ENCODE data around the gene ENPP7. TPM values are rescaled to one million over a fixed set of nuclear protein-coding genes. Genes with fewer than 3 reads are reported as not detected.
"Not testable (repeated sequence)": the region's sequence is repeated elsewhere in the genome, so short reads cannot be mapped to it uniquely, and the experiment has no call there.

ENPP7 gene
- total RNA-seq, 1 experiment from 2014 or later = not detected

DNA sequence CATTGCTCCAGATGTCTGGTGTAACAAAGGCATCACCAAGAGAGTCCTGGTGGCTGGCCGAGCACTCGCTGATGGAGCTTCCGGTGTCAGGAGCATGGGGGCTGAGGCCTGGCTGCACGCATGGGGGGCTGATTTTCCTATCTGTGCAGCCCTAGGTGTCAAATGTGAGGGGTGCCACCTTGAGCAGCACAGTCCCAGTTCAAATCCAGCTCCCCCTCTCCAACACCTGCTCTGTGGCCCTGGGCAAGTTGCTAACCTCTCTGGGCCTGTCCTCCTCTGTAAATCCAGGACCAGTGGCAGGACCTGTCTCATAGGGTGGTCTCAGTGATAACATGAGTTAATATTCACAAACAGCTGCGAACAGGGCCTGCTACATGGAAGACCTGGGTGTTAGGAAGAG is 12.9 kb downstream of the ENPP7 start:
- no peak for DNase-seq (ENCODE audit: low spot score)
- in situ Hi-C loops (cut with HindIII; ENCODE audit: low sequenced_read_pairs) = loop anchor here (10.0 kb wide), 1 partner anchor 51 kb away; the partner anchor contains the start of gene CBX8

DNA sequence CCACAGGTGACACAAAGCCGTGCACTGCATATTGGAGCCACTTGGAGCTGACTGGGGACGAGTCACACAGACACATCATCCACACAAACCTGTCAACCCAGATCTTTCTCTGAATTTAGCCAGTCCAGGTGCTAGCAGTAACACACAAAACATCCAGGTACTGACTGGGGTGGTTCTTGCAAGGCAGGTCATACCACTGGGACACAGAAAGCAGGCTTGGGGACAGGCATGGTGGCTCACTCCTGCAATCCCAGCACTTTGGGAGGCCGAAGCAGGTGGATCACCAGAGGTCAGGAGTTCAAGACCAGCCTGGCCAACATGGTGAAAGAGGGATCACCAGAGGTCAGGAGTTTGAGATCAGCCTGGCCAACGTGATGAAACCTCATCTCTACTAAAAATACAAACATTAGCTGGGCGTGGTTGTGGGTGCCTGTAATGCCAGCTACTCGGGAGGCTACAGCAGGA is 14.9 kb downstream of the ENPP7 start:
- in situ Hi-C loops (cut with HindIII; ENCODE audit: low sequenced_read_pairs) = loop anchor here (10.0 kb wide), 1 partner anchor 49 kb away; the partner anchor contains the start of gene CBX8

DNA sequence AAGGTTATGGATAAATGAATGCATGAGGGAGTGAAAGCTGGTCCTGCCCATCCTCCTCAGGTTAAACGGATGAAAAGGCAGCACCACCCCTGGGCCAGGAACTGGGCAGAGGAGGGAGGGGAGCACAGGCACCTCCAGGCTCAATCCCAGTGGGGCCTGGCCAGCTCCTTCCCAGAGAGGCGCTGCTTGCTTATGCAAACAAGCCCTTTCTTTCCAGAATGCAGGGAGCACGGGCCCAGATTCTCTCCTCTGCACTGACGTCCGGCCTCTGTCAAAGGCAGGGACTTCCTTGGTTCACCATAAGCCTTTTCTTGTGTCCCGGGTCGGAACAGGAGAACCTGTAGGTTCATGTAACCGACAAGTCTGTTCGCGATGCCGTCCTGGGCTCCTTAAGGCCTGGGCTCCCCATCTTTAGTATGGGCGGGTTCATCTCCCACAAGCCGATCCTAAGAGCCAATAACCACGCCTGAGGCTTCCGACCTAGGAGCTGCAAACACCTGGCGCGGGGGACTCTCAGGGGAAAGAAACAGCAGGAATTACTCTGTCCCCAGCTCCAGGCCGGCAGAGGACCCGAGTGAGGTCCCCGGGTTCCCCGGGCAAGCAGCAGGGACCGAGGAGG is 16.3 kb downstream of the ENPP7 start:
- DNase-seq (ENCODE audit: low spot score) = no peak

More for the DNA sequence above, 14.9 kb downstream of the ENPP7 start:
- DNase-seq (ENCODE audit: low spot score) = no peak

DNA sequence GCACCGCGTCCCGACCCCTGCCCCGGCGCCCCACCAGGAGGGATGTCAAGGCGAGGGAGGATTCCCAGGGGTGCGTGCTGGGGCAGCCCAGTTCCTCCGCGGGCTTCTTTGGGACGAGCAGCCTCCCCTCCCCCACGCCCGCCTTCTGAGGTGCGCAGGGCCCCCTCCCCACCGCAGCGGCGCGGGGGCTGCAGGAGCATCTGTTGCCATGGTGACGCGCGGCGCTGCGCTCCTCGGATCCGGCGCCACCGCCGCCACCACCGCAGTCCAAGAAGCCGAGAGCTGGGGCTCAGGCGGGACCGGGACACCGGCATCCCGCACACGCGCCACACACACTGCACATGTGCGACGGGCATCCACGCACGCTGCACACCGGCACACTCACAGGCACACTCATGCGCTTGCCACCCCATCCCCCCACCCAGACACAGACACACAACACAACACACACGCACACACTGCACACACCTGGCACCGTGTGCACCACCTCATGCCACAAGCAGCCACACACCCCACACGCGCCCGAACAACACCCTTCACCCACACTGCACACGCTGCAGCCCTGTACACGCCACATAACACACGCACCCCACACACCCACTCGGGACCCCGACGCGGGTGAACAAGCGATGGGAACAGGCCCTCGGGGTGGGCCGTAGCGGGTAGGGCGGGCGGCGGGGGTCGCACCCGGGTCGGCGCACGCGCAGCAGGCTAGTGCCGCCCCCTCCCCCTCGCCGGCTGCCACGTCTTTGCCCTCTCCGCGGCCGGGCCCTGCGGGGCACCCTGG is 17.0 kb downstream of the ENPP7 start:
- in situ Hi-C loops (cut with HindIII; ENCODE audit: low sequenced_read_pairs) = loop anchor here (10.0 kb wide), 1 partner anchor 47 kb away; the partner anchor contains the start of gene CBX8
- no peak for DNase-seq (ENCODE audit: low spot score)

More for the DNA sequence above, 16.3 kb downstream of the ENPP7 start:
- in situ Hi-C loops (cut with HindIII; ENCODE audit: low sequenced_read_pairs) = loop anchor here (10.0 kb wide), 1 partner anchor 48 kb away; the partner anchor contains the start of gene CBX8

DNA sequence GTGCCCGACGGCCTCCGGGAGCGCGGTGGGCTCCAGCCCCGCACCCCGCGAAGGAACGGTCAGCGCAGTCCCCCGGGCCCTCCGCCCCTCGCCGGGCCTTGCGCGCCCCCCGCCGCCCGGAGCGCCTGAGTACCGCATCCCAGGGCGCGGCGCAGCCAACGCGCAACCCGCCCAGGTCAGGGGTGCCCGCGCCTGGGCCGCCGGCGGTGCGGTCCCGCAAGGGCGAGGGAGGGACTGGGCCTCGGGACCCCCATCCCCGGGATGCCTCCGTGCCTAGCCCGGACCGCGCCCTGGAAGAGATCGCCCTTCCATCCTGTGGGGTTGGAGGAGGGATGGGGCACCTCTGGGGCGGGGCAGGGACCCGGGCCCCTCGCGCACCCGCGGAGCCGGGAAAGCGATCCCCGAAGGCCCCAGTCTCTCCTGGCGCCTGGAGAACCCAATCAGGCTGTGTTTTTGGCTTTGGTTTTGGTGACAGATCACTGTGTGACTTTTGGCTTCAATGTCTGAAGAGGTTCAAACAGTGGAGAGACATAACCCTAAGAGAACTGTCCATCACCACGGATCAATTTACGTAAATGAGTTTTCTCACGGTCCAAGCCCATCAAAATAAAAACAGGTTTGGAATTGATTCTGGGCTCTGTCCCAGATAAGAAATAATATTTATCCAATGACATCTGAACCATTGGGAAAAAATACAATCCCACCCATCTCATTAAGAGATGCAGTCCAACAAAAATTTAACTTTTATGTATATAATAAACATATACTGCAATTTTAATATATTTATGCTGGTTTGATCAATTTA is 17.8 kb downstream of the ENPP7 start:
- DNase-seq (ENCODE audit: low spot score) = no peak
- in situ Hi-C loops (cut with HindIII; ENCODE audit: low sequenced_read_pairs) = loop anchor here (10.0 kb wide), 1 partner anchor 46 kb away; the partner anchor contains the start of gene CBX8

DNA sequence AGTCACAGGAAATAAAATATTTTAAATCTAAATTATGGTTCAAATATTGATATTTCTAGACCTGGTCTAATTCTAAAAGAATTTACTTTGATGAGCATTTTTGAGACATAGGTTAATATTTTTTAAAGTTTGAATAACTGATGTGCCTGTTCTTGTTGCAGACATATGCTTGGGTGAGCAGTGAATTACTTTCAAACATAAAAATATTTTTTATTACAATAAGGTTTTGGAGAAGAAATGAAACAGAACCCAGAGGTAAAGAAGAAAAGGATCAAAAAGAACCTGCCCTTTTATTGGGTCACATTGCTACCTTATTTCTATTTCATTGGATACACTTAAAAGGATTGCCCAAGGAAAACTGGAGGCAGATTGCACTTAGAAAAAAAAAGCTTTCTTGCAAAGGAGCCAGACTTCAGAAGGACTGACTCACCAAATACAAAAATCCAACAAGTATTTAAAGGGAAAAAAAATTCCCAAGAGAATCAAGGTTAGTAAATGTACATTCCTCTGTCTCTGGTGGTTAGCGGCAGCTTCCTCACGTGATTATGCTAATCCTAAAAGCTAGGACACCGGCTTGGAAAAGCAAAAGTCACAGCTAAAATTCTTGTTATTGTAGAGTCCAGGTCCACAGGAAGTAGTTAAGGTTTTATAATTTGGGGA is 18.5 kb downstream of the ENPP7 start:
- in situ Hi-C loops (cut with HindIII; ENCODE audit: low sequenced_read_pairs) = loop anchor here (10.0 kb wide), 1 partner anchor 46 kb away; the partner anchor contains the start of gene CBX8
- no peak for DNase-seq (ENCODE audit: low spot score)

DNA sequence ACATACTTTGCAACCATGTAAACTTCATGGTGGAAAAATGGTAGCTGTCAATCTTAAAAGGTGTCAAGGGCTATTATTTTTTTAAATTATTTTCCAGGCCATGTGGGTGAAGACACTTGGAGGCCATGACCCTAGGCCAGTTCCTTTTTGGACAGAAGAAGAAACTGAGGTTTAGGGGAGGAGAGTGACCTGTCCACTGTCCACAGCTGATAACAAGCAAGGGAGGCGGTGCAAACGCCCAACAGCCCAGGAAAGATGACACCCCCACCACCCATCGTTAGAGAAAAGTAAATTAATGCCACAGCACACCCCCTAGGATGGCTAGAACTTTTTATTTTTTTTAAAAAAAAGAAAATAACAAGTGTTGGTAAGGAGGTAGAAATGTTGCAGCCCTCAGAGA is 19.2 kb downstream of the ENPP7 start:
- DNase-seq (ENCODE audit: low spot score) = no peak
- in situ Hi-C loops (cut with HindIII; ENCODE audit: low sequenced_read_pairs) = loop anchor here (10.0 to 25.0 kb wide), 2 partner anchors 45 to 237 kb away; partner anchors contain the start of gene CBX8

DNA sequence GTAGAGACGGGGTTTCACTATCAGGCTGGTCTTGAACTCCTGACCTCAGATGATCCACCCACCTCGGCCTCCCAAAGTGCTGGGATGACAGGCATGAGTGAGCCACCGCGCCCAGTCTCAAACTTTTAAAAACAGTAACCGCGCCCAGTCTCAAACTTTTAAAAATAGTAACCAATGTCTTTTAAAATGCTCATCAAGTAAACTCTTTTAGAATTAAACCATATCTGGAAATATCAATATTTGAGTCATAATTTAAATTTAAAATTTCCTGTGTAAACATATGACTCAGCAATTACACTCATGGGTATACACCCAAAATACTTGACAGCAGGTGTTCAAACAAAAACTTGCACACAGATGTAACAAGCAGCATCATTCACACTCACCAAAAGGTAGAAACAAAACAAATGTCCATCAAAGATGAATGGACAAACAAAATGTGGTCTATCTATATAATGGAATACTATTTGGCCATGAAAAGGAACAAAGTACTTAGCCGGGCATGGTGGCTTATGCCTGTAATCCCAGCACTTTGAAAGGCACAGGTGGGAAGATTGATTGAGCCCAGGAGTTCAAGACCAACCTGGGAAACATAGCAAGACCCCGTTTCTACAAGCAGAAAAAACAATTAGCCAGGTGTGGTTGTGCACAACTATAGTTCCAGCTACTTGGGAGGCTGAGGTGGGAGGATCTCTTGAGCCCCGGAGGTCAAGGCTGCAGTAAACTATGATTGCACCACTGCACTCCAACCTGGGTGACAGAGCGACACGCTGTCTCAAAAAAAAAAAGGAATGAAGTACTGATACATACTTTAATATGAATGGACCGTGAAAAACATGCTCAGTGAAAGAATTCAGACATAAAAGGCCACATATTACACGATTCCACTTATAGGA is 20.2 kb downstream of the ENPP7 start:
- DNase-seq (ENCODE audit: low spot score) = no peak
- in situ Hi-C loops (cut with HindIII; ENCODE audit: low sequenced_read_pairs) = loop anchor here (25.0 kb wide), 1 partner anchor 236 kb away; no protein-coding TSS in a partner anchor

DNA sequence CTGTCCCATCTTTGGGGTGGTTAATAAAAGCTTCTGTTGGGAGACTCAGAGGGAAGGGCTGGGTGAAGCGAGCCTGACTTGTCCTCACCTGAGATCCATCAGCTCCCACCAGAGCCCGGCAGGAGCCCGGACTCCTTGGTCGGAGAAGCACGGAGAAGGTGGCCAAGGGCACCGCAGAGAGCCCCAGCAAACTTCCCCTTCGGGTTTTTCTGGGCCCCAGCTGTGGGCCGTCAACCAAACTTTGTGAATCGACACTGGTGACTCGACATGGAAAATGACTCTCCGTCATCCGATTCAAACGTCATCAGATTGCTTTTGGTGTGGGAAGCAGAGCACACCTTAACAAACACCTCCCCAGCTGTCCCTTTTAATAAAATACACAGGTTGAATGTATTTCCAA is 21.4 kb downstream of the ENPP7 start:
- DNase-seq (ENCODE audit: low spot score) = no peak
- in situ Hi-C loops (cut with HindIII; ENCODE audit: low sequenced_read_pairs) = loop anchor here (25.0 kb wide), 1 partner anchor 235 kb away; no protein-coding TSS in a partner anchor

DNA sequence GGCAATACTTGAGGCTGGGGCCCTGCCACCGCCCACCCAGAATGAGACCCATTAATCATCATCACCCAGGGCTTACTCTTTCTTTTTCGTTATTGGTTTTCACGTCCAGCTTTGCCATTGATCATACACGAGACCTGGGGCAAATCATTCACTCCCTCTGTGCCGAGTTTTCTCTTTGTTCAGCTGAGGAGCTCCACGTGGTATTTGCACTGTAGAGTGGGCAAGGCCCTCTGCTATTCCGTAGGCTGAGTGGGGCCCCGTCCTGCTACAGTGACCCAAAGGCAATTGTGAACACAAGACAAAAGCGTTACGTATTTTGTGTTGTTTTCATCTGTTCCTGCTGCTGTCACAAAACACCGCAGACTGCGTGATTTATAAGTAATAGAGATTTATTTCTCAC is 23.6 kb downstream of the ENPP7 start:
- in situ Hi-C loops (cut with HindIII; ENCODE audit: low sequenced_read_pairs) = loop anchor here (25.0 kb wide), 1 partner anchor 233 kb away; no protein-coding TSS in a partner anchor
- DNase-seq (ENCODE audit: low spot score) = no peak

DNA sequence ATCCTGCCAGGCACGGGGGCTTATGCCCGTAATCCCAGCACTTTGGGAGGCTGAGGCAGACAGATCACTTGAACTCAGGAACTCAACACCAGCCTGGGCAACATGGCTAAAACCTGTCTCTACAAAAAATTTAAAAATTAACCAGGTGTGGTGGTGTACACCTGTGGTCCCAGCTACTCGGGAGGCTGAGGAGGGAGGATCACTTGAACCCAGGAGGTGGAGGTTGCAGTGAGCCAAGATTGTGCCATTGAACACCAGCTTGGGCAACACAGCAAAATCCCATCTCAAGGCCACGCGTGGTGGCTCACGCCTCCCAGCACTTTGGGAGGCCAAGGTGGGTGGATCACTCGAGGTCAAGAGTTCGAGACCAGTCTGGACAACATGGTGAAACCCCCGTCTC is 24.2 kb downstream of the ENPP7 start:
- not testable (repeated sequence) for DNase-seq (ENCODE audit: low spot score)
- in situ Hi-C loops (cut with HindIII; ENCODE audit: low sequenced_read_pairs) = loop anchor here (25.0 kb wide), 1 partner anchor 232 kb away; no protein-coding TSS in a partner anchor

DNA sequence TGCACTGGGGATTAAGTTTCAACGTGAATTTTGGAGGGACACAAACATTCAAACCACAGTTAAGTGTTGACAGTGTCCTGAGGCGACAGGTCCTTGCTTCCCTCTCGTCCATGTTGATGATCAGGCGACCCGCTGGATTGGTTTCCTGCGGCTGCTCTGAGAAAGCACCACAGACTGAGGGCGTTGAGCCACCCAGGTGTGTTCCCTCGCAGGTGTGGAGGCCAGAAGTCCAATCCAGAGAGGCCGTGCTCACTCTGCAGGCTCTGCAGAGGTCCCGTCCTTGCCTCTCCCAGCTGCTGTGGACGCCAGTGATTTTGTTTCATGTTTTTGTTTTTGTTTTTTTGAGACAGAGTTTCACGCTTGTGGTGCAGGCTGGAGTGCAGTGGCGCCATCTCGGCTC is 24.8 kb downstream of the ENPP7 start:
- in situ Hi-C loops (cut with HindIII; ENCODE audit: low sequenced_read_pairs) = loop anchor here (25.0 kb wide), 1 partner anchor 232 kb away; no protein-coding TSS in a partner anchor

DNA sequence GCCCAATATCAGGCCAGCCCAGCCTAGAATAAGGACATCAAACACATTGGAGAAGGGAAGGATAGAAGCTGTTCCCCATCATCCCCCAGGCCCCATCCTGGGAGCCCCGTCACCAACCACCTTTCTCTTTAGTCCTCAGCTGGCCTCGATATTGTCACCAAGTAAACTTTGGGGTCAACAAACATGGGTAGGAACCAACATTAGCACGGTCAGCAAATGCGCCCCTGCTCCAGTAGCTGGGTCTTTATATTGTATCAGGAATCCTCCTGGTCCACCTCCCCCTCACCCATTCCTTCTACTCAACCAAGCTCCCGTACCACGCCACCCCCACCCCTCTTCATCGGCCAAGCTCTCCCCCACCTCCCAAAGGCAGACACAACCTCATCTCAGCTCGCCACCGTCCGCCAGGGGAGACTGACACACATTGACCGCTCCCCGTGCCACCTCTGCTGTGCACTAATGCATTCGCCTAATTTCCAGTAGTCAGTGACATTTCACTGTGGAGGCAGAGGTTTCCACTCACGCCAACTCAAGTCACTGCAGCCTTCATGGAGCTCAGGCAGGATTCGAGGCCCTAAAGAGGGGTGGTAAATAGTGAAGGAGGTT is 26.5 kb downstream of the ENPP7 start:
- no peak for DNase-seq (ENCODE audit: low spot score)
- in situ Hi-C loops (cut with HindIII; ENCODE audit: low sequenced_read_pairs) = loop anchor here (25.0 kb wide), 1 partner anchor 230 kb away; no protein-coding TSS in a partner anchor

More for the DNA sequence above, 24.8 kb downstream of the ENPP7 start:
- DNase-seq (ENCODE audit: low spot score) = no peak

DNA sequence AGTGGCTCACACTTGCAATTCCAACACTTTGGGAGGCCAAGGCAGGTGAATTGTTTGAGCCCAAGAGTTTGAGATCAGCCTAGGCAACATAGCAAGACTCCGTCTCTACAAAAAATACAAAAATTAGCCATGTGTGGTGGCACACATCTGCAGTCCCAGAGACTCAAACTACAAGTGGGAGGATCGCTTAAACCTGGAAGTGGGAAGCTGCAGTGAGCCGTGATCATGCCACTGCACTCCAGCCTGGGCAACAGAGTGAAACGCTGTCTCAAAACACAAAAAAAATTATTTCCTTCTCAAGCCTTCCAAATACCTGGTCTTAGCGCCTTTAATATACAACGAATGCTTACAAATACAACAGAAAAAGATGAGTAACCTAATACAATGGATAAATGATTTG is 27.5 kb downstream of the ENPP7 start:
- in situ Hi-C loops (cut with HindIII; ENCODE audit: low sequenced_read_pairs) = loop anchor here (25.0 kb wide), 1 partner anchor 229 kb away; no protein-coding TSS in a partner anchor
- DNase-seq (ENCODE audit: low spot score) = no peak

DNA sequence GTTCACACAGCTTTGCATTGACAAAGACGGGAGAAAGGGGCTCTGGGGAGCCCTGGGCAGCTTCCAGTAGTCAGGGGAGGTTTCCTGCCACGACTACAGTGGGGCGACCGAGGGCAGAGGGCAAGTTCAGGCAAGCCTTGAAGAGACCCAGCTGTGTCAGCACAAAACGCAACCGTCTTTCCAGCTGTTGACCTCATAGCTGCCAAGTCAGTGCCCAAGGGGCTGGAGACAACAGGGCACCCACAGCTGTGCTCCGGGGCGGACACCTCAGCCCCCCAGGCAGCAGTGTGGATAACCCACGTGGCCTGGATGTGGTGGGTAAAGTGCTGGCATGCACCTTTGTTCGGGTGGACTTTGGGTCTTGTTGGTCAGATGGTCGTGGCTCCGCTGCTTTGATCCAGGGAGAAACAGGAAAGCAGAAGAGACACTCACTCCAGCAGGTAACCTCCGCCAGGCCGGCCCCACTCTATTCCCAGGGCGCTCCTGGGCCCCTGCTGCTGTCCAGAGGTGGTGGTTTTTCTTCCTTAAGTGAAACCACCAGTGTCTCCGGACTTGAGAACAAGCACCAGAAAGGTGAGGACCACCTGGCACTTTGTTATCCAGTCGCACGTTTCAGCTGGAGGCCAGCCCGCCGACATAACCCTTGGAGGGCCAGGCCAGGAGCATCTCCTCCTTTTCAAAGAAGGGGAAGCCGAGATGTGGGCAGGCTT is 29.6 kb downstream of the ENPP7 start:
- no peak for DNase-seq (ENCODE audit: low spot score)
- in situ Hi-C loops (cut with HindIII; ENCODE audit: low sequenced_read_pairs) = loop anchor here (25.0 kb wide), 1 partner anchor 227 kb away; no protein-coding TSS in a partner anchor

DNA sequence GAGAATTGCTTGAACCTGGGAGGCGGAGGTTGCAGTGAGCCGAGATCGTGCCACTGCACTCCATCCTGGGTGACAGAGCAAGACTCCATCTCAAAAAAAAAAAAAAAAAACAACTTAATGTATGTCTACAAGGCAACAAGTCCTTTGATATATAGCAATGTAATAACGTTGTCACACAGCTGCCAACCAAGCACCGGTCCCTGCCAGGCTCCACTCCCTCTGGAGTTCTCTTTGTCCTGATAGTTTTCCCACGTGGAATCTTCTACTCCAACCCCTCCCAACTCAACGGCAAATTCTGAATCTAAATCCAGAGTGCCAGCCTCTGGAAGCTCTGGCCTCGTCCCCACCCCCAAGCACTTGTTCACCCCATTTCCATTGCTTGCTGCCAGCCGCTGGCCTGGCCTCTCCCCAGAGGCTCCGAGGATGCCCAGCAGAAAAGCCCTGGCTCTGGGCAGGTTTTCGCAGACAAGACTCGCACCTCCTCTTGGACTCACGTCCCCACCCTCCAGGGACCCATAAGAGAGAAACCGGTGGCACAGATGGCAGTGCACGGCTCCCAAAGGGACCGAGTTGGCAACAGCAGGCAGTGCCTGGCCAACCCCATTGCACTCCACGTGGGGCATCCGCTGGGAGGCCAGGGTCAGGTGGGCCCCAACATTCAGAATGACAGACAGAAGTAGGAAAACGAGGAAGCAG is 31.3 kb downstream of the ENPP7 start:
- in situ Hi-C loops (cut with HindIII; ENCODE audit: low sequenced_read_pairs) = loop anchor here (25.0 kb wide), 1 partner anchor 225 kb away; no protein-coding TSS in a partner anchor
- no peak for DNase-seq (ENCODE audit: low spot score)

All from G401 (cell line).